ENCODE results near the gene CNOT10. TPM values are rescaled to one million over a fixed set of nuclear protein-coding genes. Genes with fewer than 3 reads are reported as not detected.

CNOT10 gene
- total RNA-seq, 1 experiment from 2014 or later = 26.1 TPM

DNA sequence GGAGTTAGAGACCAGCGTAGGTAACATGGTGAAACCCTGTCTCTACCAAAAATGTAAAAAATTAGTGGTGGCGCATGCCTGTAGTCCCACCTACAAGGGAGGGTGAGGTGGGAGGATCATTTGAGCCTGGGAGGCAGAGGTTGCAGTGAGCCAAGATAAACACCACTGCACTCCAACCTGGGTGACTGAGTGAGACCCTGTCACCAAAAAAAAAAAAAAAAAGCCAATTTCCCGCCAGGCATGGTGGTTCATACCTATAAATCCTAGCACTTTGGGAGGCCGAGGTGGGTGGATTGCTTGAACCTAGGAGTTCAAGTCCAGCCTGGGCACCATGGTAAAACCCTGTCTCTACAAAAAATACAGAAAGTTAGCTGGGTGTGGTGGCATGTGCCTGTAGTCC, 6.9 kb downstream of the CNOT10 start:
- POLR2A ChIA-PET = no interaction called here
- TF ChIP-seq TCF7L2 (IDR thresholded peaks at IDR 0.05; ENCODE audit: low read depth, low read length) = no peak
- TF ChIP-seq, protein P1, sequence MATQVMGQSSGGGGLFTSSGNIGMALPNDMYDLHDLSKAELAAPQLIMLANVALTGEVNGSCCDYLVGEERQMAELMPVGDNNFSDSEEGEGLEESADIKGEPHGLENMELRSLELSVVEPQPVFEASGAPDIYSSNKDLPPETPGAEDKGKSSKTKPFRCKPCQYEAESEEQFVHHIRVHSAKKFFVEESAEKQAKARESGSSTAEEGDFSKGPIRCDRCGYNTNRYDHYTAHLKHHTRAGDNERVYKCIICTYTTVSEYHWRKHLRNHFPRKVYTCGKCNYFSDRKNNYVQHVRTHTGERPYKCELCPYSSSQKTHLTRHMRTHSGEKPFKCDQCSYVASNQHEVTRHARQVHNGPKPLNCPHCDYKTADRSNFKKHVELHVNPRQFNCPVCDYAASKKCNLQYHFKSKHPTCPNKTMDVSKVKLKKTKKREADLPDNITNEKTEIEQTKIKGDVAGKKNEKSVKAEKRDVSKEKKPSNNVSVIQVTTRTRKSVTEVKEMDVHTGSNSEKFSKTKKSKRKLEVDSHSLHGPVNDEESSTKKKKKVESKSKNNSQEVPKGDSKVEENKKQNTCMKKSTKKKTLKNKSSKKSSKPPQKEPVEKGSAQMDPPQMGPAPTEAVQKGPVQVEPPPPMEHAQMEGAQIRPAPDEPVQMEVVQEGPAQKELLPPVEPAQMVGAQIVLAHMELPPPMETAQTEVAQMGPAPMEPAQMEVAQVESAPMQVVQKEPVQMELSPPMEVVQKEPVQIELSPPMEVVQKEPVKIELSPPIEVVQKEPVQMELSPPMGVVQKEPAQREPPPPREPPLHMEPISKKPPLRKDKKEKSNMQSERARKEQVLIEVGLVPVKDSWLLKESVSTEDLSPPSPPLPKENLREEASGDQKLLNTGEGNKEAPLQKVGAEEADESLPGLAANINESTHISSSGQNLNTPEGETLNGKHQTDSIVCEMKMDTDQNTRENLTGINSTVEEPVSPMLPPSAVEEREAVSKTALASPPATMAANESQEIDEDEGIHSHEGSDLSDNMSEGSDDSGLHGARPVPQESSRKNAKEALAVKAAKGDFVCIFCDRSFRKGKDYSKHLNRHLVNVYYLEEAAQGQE (IDR thresholded peaks at IDR 0.05; ENCODE audit: insufficient read depth in 1 of 2, low read depth in 2 of 2, low read length in 1 of 2) = no peak
- no peak for TF ChIP-seq SIN3A (IDR thresholded peaks at IDR 0.05; ENCODE audit: borderline replicate concordance, insufficient read depth, low read depth, low read length)
- TF ChIP-seq POLR2AphosphoS5 (IDR thresholded peaks at IDR 0.05; ENCODE audit: low read depth, low read length) = no peak
- TF ChIP-seq, protein P2, sequence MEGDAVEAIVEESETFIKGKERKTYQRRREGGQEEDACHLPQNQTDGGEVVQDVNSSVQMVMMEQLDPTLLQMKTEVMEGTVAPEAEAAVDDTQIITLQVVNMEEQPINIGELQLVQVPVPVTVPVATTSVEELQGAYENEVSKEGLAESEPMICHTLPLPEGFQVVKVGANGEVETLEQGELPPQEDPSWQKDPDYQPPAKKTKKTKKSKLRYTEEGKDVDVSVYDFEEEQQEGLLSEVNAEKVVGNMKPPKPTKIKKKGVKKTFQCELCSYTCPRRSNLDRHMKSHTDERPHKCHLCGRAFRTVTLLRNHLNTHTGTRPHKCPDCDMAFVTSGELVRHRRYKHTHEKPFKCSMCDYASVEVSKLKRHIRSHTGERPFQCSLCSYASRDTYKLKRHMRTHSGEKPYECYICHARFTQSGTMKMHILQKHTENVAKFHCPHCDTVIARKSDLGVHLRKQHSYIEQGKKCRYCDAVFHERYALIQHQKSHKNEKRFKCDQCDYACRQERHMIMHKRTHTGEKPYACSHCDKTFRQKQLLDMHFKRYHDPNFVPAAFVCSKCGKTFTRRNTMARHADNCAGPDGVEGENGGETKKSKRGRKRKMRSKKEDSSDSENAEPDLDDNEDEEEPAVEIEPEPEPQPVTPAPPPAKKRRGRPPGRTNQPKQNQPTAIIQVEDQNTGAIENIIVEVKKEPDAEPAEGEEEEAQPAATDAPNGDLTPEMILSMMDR (IDR thresholded peaks at IDR 0.05) = no peak
- H3K4me1 ChIP-seq (ENCODE audit: control insufficient read depth, insufficient read depth, low read length) = no peaks in the 10 kb centered on the region; the same call in 1 of the 2 replicates
- BruUV-seq (replicated peaks) = no TSS peak
- intact Hi-C loops (cut with micrococcal nuclease; ENCODE audit: unreplicated experiment) (no loop called here), in situ Hi-C loops (cut with HindIII; ENCODE audit: low pct_unique_long_range_greater_than_20kb, low sequenced_read_pairs) (no loop called here)
- DNase-seq (ENCODE audit: low read depth, low spot score) (no peak), ATAC-seq (no peak)
- no peak overlapping the region for H3K27ac ChIP-seq (ENCODE audit: low read length)
- no peaks in the 10 kb centered on the region for H3K9me3 ChIP-seq (ENCODE audit: control insufficient read depth, insufficient read depth, low read depth, low read length)
- no peak overlapping the region for H3K4me3 ChIP-seq (ENCODE audit: low read depth in 2 of 2, low read length in 2 of 2)
- no peaks in the 10 kb centered on the region for H3K27me3 ChIP-seq (ENCODE audit: control insufficient read depth, insufficient read depth, low read length)
- H3K36me3 ChIP-seq (ENCODE audit: control insufficient read depth, insufficient read depth, low read length) = no peaks in the 10 kb centered on the region
- CTCF ChIA-PET = no interaction called here

DNA sequence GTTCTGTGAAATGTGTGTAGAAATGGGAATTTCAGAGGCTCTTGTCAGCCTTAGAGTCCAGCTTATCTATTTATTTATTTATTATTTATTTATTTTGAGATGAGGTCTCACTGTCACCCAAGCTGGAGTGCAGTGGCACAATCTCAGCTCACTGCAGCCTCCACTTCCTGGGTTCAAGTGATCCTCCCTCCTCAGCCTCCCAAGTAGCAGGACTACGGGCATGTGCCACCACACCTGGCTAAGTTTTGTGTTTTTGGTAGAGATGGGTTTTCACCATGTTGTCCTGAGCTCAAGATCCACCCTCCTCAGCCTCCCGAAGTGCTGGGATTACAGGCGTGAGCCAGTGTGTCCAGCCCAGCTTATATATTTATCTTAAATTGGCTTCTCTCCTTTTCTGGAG, 11.5 kb downstream of the CNOT10 start:
- TF ChIP-seq, protein P2 (IDR thresholded peaks at IDR 0.05) = no peak
- DNase-seq (ENCODE audit: low read depth, low spot score) (no peak), ATAC-seq (no peak)
- BruUV-seq (replicated peaks) = no TSS peak
- in situ Hi-C loops (cut with HindIII; ENCODE audit: low pct_unique_long_range_greater_than_20kb, low sequenced_read_pairs) = no loop called here
- Histone ChIP-seq H3K9me3 (ENCODE audit: control insufficient read depth, insufficient read depth, low read depth, low read length) (no peaks in the 10 kb centered on the region), H3K27me3 (ENCODE audit: control insufficient read depth, insufficient read depth, low read length) (no peaks in the 10 kb centered on the region), H3K27ac (ENCODE audit: low read length) (no peak overlapping the region), H3K4me1 (ENCODE audit: control insufficient read depth, insufficient read depth, low read length) (no peaks in the 10 kb centered on the region), H3K4me3 (ENCODE audit: low read depth in 2 of 2, low read length in 2 of 2) (no peak overlapping the region), H3K36me3 (ENCODE audit: control insufficient read depth, insufficient read depth, low read length) (no peaks in the 10 kb centered on the region)
- intact Hi-C loops (cut with micrococcal nuclease; ENCODE audit: unreplicated experiment) = no loop called here
- ChIA-PET CTCF (interaction anchor here (0.7 kb wide), 1 partner anchor 205 kb away, joined by 7 read pairs; no protein-coding TSS in a partner anchor), POLR2A (interaction anchor here (0.7 kb wide), 1 partner anchor 10 kb away, joined by 3 read pairs; no protein-coding TSS in a partner anchor)

Data from Panc1 (cell line).